ENCODE results near the gene AGAP5. TPM values are rescaled to one million over a fixed set of nuclear protein-coding genes. Genes with fewer than 3 reads are reported as not detected.

AGAP5 gene
- total and polyA plus RNA-seq, 10 of the 15 experiments (the other 5 are each of a cell fraction or from before 2014, with no cell fraction given), result 0.68 to 8.5 (median 6.7) TPM; not detected in 1

DNA sequence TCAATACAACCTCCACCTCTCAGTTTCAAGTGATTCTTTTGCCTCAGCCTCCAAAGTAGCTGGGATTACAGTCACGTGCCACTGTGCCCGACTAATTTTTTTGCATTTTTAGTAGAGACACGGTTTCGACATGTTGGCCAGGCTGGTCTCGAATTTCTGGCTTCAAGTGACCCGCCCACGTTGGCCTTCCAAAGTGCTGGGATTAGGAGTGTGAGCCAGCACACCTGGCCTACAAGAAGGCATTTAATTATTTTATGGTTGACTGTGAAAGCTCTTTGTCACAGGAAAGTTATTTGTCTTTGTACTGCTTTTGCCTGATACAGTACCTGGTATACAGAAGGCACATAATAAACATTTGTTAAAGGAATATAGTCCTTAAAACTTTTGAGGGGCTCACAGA is 69.5 kb downstream of the AGAP5 start:
- TF ChIP-seq, protein P1, sequence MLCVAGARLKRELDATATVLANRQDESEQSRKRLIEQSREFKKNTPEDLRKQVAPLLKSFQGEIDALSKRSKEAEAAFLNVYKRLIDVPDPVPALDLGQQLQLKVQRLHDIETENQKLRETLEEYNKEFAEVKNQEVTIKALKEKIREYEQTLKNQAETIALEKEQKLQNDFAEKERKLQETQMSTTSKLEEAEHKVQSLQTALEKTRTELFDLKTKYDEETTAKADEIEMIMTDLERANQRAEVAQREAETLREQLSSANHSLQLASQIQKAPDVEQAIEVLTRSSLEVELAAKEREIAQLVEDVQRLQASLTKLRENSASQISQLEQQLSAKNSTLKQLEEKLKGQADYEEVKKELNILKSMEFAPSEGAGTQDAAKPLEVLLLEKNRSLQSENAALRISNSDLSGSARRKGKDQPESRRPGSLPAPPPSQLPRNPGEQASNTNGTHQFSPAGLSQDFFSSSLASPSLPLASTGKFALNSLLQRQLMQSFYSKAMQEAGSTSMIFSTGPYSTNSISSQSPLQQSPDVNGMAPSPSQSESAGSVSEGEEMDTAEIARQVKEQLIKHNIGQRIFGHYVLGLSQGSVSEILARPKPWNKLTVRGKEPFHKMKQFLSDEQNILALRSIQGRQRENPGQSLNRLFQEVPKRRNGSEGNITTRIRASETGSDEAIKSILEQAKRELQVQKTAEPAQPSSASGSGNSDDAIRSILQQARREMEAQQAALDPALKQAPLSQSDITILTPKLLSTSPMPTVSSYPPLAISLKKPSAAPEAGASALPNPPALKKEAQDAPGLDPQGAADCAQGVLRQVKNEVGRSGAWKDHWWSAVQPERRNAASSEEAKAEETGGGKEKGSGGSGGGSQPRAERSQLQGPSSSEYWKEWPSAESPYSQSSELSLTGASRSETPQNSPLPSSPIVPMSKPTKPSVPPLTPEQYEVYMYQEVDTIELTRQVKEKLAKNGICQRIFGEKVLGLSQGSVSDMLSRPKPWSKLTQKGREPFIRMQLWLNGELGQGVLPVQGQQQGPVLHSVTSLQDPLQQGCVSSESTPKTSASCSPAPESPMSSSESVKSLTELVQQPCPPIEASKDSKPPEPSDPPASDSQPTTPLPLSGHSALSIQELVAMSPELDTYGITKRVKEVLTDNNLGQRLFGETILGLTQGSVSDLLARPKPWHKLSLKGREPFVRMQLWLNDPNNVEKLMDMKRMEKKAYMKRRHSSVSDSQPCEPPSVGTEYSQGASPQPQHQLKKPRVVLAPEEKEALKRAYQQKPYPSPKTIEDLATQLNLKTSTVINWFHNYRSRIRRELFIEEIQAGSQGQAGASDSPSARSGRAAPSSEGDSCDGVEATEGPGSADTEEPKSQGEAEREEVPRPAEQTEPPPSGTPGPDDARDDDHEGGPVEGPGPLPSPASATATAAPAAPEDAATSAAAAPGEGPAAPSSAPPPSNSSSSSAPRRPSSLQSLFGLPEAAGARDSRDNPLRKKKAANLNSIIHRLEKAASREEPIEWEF (IDR thresholded peaks at IDR 0.05; ENCODE audit: insufficient replicate concordance, low read depth, low read length), result no peak
- FAIRE-seq, result no peak
- intact Hi-C loops (cut with micrococcal nuclease; ENCODE audit: unreplicated experiment), result loop anchor here (5.0 kb wide), 1 partner anchor 101 kb away; no protein-coding TSS in a partner anchor
- Histone ChIP-seq H3K9ac (ENCODE audit: control insufficient read depth, insufficient read depth, low read length) (no peak overlapping the region), H3K9me3 (replicated peaks; ENCODE audit: control insufficient read depth, insufficient read depth, low read length) (no peaks in the 10 kb centered on the region), H3K36me3 (ENCODE audit: control insufficient read depth in 2 of 2, insufficient read depth in 2 of 2, low read length in 1 of 2) (no peaks in the 10 kb centered on the region), H3K4me2 (ENCODE audit: control insufficient read depth, insufficient read depth) (no peak overlapping the region), H3K27ac (ENCODE audit: control insufficient read depth, insufficient read depth) (no peak overlapping the region), H3K79me2 (ENCODE audit: control insufficient read depth, insufficient read depth, low read length) (peaks cover 10% of the 10 kb centered on the region), H3K4me1 (ENCODE audit: control insufficient read depth, insufficient read depth, low read length) (peaks cover 5% of the 10 kb centered on the region), H3K4me3 (no peak overlapping the region), H4K20me1 (ENCODE audit: control insufficient read depth, insufficient read depth) (no peaks in the 10 kb centered on the region), H3K27me3 (replicated peaks in 1 of 2; ENCODE audit: control insufficient read depth in 2 of 2, insufficient read depth in 2 of 2, low read length in 1 of 2) (no peaks in the 10 kb centered on the region), H2AFZ (ENCODE audit: control insufficient read depth, low read depth, low read length) (no peak overlapping the region)
- no peak for ATAC-seq
- POLR2A ChIA-PET, result interaction anchor here (0.6 to 1.2 kb wide), 3 partner anchors 22 to 1345 kb away, joined by 3 read pairs; no protein-coding TSS in a partner anchor
- 90% methylated on average over 7 of the region's 7 CpGs for WGBS (ENCODE audit: insufficient coverage, insufficient replicate concordance, low lambda C conversion rate, missing lambda C conversion rate)
- SMC1A ChIA-PET (ENCODE audit: uncharacterized antibody, unreplicated experiment), result interaction anchor here (1.0 to 6.6 kb wide), 3 partner anchors 11 to 23 kb away, joined by 3 to 38 read pairs (median 3); no protein-coding TSS in a partner anchor
- CTCF ChIA-PET, result interaction anchor here (7.7 kb wide), 1 partner anchor 15 kb away, joined by 60 read pairs; the partner anchor contains the start of gene MYOZ1
- DNase-seq (ENCODE audit: low read depth, low spot score), result no peak
- RAD21 ChIA-PET (ENCODE audit: unreplicated experiment), result interaction anchor here (7.3 kb wide), 1 partner anchor 16 kb away, joined by 33 read pairs; no protein-coding TSS in a partner anchor
- no TSS peak for BruUV-seq (replicated peaks)
- in situ Hi-C loops (cut with MboI), result no loop called here
